Measurements from ENCODE around the gene TTC12. TPM values are rescaled to one million over a fixed set of nuclear protein-coding genes. Genes with fewer than 3 reads are reported as not detected.
A peak's percentile ranks its signal among the peaks of the same experiment; 100 is the strongest.

Gene TTC12
- total and polyA plus RNA-seq, 2 of the 8 experiments (the other 6 are each of a cell fraction or from before 2014, with no cell fraction given) = 4.7 to 9.0 TPM

- no peak for TF ChIP-seq CHD7 (IDR thresholded peaks at IDR 0.05; ENCODE audit: insufficient replicate concordance, low read length)
- TF ChIP-seq BACH1 (IDR thresholded peaks at IDR 0.05; ENCODE audit: low read length) = no peak
- peak; percentile 77; the same call in 1 of the 2 replicates for TF ChIP-seq TCF12 (IDR thresholded peaks at IDR 0.05; ENCODE audit: low read depth, low read length)
- TF ChIP-seq RAD21 (IDR thresholded peaks at IDR 0.05 in 1 of 2, conservative IDR thresholded peaks at IDR 0.05 in 1 of 2; ENCODE audit: low read depth in 2 of 2, low read length in 2 of 2) = peak; percentile 99
- TF ChIP-seq CTCF (IDR thresholded peaks at IDR 0.05; ENCODE audit: control extremely low read depth in 1 of 3, insufficient read depth in 1 of 3, low read depth in 1 of 3, low read length in 3 of 3) = peak; percentile 91 to 98 (median 95)
- peak; percentile 49; the same call in 1 of the 2 replicates for TF ChIP-seq MAX (IDR thresholded peaks at IDR 0.05)
- peak; percentile 74 for TF ChIP-seq YY1 (IDR thresholded peaks at IDR 0.05; ENCODE audit: low read depth, low read length)
Measured at GRCh38 chr11:113289431-113290187, 24.8 kb upstream of the TTC12 start (continued).
